Endodermal cell (in vitro differentiated cells): ENCODE measurements around the gene NUB1. TPM values are rescaled to one million over a fixed set of nuclear protein-coding genes. Genes with fewer than 3 reads are reported as not detected.
A peak's percentile ranks its signal among the peaks of the same experiment; 100 is the strongest.

Source experiments
- DNase-seq: peaks from one replicate; pipeline ENCODE4 v3.0.0-alpha.2; 2017
- H3K27ac ChIP-seq: 2 replicates; pipeline ENCODE4 v1.5.1; 2013; ENCODE audit warnings: mild to moderate bottlenecking, low read depth, low read length, moderate library complexity
- H3K27me3 ChIP-seq: 2 replicates; pipeline ENCODE4 v1.6.1; 2013; ENCODE audit warnings: mild to moderate bottlenecking, low read length, moderate library complexity; ENCODE audit not compliant: insufficient read depth, control insufficient read depth, poor library complexity, severe bottlenecking
- H3K36me3 ChIP-seq: 2 replicates; pipeline ENCODE4 v1.7.0; 2013; ENCODE audit warnings: mild to moderate bottlenecking, low read length, moderate library complexity; ENCODE audit not compliant: control insufficient read depth, insufficient read depth
- H3K4me1 ChIP-seq: one replicate; pipeline ENCODE4 v1.7.0; 2013; ENCODE audit warnings: low read length; ENCODE audit not compliant: control insufficient read depth, insufficient read depth
- H3K4me3 ChIP-seq: 2 replicates; pipeline ENCODE4 v1.5.1; 2013; ENCODE audit warnings: mild to moderate bottlenecking, low read length, moderate library complexity
- H3K9ac ChIP-seq: 2 replicates; pipeline ENCODE4 v1.6.1; 2013; ENCODE audit warnings: mild to moderate bottlenecking, low read length, moderate library complexity; ENCODE audit not compliant: poor library complexity, severe bottlenecking; ENCODE audit errors: extremely low read depth
- H3K9me3 ChIP-seq: 2 replicates; pipeline ENCODE4 v1.6.1; 2013; ENCODE audit warnings: mild to moderate bottlenecking, low read length, moderate library complexity; ENCODE audit not compliant: control insufficient read depth
- H3K27ac Mint-ChIP-seq: 2 replicates; pipeline ENCODE4 v1.8.0; 2020; ENCODE audit warnings: mixed read lengths
- H3K27me3 Mint-ChIP-seq: 2 replicates; pipeline ENCODE4 v1.8.0; 2021; ENCODE audit warnings: mild to moderate bottlenecking, mixed read lengths; ENCODE audit not compliant: insufficient read depth
- H3K36me3 Mint-ChIP-seq: 2 replicates; pipeline ENCODE4 v1.8.0; 2020; ENCODE audit warnings: low read depth, mixed read lengths
- H3K4me1 Mint-ChIP-seq: 2 replicates; pipeline ENCODE4 v1.8.0; 2020; ENCODE audit warnings: mixed read lengths
- H3K4me3 Mint-ChIP-seq: 2 replicates; pipeline ENCODE4 v1.8.0; 2020; ENCODE audit warnings: mild to moderate bottlenecking, moderate library complexity, mixed read lengths
- H3K9me3 Mint-ChIP-seq: 2 replicates; pipeline ENCODE4 v1.8.0; 2020; ENCODE audit warnings: mild to moderate bottlenecking, mixed read lengths
- CTCF ChIP-seq: fragments of 200-600 bp; sonication (generic); conservative IDR thresholded peaks from 2 replicates; pipeline ENCODE4 v1.5.0; 2021; ENCODE audit warnings: antibody characterized with exemption, mild to moderate bottlenecking
- WGBS, 2 experiments: methylation state at CpG; one replicate each; pipeline versions ENCODE4 v1.1.5 to v1.1.7; 2013; ENCODE audit warnings: missing lambda C conversion rate in 2 of 2, mixed read lengths in 1 of 2; ENCODE audit not compliant: insufficient coverage in 1 of 2, insufficient read length in 1 of 2; 5-methylcytosine and 5-hydroxymethylcytosine counted together
- total RNA-seq, 2 donors: library from RNA; stranded (reverse); fragmentation: NEBNext Ultra II Directional in 1 of 2; extraction: Animal tissue kit (Norgen Biotek cat#: 25700) in 1 of 2; gene quantifications; 2 replicates in 1 of 2; 3 replicates in 1 of 2; pipeline ENCODE4 v1.2.1, GENCODE V29; 2021

The NUB1 gene
- total RNA-seq, 2 donors from 2014 or later, result 50.2 to 64.7 TPM

- peaks cover 3% of the 10 kb centered on the region for H3K4me1 ChIP-seq
- 95 to 99% methylated on average over 16 to 26 of the region's 26 CpGs for WGBS, 2 experiments
- TF ChIP-seq CTCF, result no peak
- no peaks in the 10 kb centered on the region for H3K9me3 ChIP-seq
- Mint-ChIP-seq H3K4me3 (no peak overlapping the region), H3K9me3 (no peaks in the 10 kb centered on the region), H3K27me3 (peaks cover 28% of the 10 kb centered on the region), H3K36me3 (peaks cover 49% of the 10 kb centered on the region), H3K27ac (no peak overlapping the region), H3K4me1 (peaks cover 10% of the 10 kb centered on the region)
- no peak for DNase-seq
- H3K36me3 ChIP-seq, result peaks cover 7% of the 10 kb centered on the region
- H3K4me3 ChIP-seq, result no peak overlapping the region
- no peak overlapping the region for H3K27ac ChIP-seq
- peaks cover 29% of the 10 kb centered on the region for H3K27me3 ChIP-seq
- no peak overlapping the region for H3K9ac ChIP-seq
These were observed 44.2 kb downstream of the NUB1 start for GRCh38 chr7:151385626-151386300.

GRCh38 chr7:151386301-151387160 lies 44.9 kb downstream of the NUB1 start:
- no peak overlapping the region for H3K27ac ChIP-seq
- H3K27me3 ChIP-seq, result peaks cover 29% of the 10 kb centered on the region
- Mint-ChIP-seq H3K27ac (peak overlapping the region; percentile 35), H3K4me1 (peaks cover 10% of the 10 kb centered on the region), H3K4me3 (no peak overlapping the region), H3K36me3 (peaks cover 56% of the 10 kb centered on the region), H3K9me3 (no peaks in the 10 kb centered on the region), H3K27me3 (peaks cover 28% of the 10 kb centered on the region)
- peaks cover 13% of the 10 kb centered on the region for H3K36me3 ChIP-seq
- no peak overlapping the region for H3K9ac ChIP-seq
- no peaks in the 10 kb centered on the region for H3K9me3 ChIP-seq
- TF ChIP-seq CTCF, result no peak
- WGBS, 2 experiments, result 94 to 95% methylated on average over 8 to 16 of the region's 16 CpGs
- no peak for DNase-seq
- peaks cover 3% of the 10 kb centered on the region for H3K4me1 ChIP-seq
- no peak overlapping the region for H3K4me3 ChIP-seq

DNA sequence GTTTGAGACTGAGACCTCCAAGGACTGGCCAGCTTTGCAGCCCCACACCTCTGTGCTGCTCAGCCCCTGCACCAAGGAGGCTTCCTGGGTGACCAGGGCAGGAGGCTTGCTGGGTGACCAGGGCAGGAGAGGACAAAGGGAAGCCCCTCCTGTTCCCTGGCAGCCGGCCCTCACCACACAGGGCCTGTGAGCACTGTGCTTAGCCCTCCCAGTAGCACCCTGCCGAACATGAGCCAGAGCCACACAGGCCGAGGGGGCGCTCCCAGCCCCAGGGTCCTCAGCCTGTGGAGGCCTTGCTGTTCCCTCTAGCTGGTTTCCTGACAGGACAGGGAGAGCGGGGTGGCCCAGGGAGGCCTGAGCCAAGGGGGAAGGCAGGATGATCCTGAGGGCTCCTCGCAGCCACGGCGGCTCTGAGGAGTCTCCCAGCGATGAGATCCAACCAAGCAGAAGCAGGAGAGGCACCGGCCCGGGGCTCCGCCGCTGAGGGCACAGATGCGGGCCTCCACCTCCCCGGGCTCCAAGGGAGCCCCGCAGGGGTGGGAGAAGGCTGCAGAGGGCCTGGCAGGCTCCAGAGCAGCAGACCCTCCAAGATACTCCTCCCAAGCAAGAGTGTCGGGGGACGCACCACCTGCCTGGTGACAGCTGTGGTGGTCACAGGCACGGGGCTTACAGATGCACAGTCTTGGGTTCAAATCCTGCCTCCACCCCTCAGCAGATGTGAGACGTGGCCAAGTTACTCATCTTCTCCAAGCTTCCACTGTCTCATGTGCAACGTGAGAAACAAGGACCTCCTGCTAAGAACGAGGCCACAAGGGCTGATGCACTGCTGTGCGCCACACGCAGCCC lies 45.8 kb downstream of the NUB1 start:
- Histone ChIP-seq H3K27me3 (peaks cover 21% of the 10 kb centered on the region), H3K4me3 (no peak overlapping the region), H3K9ac (no peak overlapping the region), H3K36me3 (peaks cover 13% of the 10 kb centered on the region), H3K27ac (no peak overlapping the region), H3K4me1 (peaks cover 1% of the 10 kb centered on the region), H3K9me3 (no peaks in the 10 kb centered on the region)
- no peak for DNase-seq
- H3K27me3 Mint-ChIP-seq, result peaks cover 24% of the 10 kb centered on the region
- no peak overlapping the region for H3K4me3 Mint-ChIP-seq
- 90 to 93% methylated on average over 20 to 24 of the region's 24 CpGs for WGBS, 2 experiments
- no peak for TF ChIP-seq CTCF
- H3K36me3 Mint-ChIP-seq, result peaks cover 53% of the 10 kb centered on the region
- no peaks in the 10 kb centered on the region for H3K9me3 Mint-ChIP-seq
- H3K4me1 Mint-ChIP-seq, result peaks cover 6% of the 10 kb centered on the region
- no peak overlapping the region for H3K27ac Mint-ChIP-seq
